HG03095 (cell line): ENCODE results near the gene SH3PXD2A.
"Not testable (repeated sequence)": the region's sequence is repeated elsewhere in the genome, so short reads cannot be mapped to it uniquely, and the experiment has no call there.

Experiments
- ATAC-seq: cut with Tn5 transposase; IDR thresholded peaks from one replicate; pipeline ENCODE4 v1.9.1; 2021; ENCODE audit warnings: moderate library complexity; ENCODE audit not compliant: unreplicated experiment

Gene SH3PXD2A

DNA sequence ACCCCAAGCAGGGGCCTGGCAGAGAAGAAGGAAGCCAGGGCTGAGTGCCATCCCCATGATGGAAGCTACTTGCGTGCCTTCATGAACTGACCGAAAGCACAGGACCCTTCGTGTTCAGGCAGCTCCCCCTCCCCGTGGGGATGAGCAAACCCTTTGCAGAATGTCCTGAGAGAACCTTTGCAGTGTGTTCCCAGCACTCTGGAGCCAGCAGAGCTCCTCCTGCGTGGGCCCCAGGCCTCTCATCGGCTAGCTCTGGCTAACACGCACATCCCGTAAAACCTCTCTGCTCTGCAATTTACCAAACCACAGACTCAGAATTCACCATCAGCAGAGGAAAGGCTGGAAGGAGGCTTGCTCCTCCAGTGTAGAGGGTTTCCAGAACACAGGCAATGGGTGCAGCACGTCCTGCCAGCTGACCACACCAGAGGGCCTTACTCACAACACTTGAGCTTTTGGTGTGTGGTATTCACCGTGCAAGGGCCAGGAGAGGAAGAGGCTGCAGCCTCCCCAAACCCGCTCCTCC lies 3.1 kb downstream of the SH3PXD2A start:
- ATAC-seq = no peak

DNA sequence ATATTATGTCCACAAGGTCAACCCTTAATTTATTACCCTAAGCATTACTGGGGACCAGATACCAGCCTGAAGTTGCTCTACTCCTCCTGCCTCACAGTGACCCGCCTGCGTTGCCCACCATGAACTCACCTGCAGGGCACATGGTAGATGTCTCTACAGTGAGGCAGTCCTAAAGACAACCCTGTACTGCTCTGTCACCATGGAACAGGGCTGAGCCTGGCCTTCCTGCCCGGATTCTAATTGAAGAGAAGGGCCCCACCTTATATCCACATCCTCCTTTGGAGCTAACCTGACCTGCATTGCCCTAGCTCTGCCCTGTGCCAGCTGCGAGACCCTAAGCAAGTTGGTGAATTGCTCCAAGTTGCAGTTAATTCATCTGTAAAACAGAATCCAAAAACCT lies 4.1 kb downstream of the SH3PXD2A start:
- no peak for ATAC-seq

DNA sequence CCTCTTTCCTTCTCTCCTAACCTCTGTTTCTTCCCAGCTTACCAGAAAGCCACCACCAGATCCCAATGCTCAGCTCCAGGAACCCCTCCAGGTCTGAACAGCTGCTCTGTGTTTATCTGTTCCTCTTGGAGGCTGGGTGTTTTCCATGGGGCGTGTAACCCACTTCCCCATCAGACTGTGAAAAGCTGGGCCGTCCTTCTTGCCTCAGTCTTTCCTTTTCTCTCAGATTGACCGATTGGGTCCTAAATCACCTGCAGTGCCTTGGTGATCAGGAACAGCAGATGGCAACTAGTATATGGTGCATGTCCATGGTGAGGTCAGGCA lies 4.8 kb downstream of the SH3PXD2A start:
- ATAC-seq = no peak

DNA sequence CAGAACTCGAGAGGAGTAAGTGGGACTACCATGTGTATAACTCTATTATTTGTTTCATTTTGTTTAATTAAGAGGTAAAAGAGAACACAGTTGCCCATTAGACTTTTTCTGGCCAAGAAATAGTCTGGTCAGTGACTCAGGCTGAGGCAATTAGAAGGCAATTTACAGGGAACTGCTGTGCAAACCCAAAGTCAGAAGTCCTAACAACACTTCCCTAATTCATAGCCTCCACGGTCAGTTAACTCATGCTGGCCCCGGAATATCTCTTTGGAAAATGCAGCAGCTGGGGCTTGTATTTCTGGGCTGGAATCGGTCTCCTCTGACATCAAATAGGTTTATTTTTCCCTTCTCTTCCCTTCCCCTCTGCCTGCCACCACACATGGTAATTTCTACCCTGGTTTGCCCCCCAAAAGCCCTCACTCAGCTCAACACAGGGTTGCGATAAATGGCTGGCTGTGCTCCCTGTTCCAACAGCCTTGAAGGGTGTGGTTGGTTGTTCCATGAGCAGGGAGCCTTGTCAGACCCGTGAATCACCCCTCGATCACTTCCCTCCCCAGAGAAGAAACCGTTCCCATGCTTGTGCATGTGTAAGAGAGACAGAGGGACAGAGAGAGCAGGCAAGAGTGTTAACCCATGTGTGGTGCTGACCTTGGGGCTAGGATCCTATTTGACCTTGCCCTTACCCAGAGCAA lies 5.3 kb downstream of the SH3PXD2A start:
- no peak for ATAC-seq

DNA sequence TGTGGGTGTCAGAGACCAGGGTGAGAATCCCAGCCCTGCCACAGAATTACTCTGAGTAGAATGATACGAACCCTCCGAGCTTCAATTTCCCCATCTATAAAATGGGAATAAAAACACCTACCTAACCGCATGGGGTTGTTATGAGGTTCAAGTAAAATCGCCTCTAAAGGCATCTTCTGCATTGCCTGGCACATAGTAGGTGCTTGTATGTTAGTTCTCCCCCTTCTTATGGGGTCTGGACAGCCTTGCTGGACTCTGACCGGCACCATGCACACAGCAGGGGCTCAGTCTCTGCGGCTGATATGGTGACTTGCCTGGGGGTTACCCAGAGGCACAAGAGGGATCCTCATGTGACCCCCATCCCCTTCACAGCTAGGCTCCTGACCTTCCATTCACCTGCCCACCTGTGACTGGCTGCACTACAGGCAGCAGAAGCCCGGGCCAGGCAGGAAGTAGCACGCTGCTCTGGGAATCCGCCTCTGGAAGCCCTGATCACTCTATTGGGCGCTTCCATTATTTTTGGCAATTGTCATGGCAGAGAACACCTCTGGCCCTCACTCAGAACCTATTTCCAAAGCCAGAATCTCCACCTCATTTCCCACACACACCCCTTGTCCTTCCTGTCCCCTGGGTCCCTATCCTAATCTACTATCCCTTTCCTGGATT lies 6.0 kb downstream of the SH3PXD2A start:
- ATAC-seq = no peak

DNA sequence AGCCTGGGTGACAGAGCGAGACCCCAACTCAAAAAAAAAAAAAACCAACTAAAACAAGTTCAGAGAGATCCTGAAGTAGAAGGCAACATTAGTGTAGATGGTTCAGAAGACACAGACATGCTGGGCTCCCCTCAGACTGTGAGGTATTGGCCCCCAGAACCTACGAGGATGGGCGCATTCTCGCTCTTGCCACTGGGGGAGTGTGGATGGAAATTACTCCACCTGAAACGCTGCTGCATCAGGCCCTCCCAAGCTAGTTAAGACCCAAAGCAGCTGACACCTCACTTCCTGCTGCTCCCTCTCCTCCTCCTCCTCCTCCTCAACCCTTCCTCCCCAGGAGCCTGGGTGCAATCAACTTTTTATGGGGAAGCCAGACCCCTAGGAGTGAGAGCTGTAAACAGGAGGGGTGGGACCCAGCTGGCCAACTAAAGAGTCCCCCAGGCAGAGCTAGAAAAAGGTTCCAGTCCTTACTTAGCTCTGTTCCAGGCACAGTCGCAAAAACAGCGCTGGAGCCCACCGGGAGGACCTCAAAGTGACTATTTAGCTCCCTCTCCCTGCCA lies 7.4 kb downstream of the SH3PXD2A start:
- ATAC-seq = no peak

DNA sequence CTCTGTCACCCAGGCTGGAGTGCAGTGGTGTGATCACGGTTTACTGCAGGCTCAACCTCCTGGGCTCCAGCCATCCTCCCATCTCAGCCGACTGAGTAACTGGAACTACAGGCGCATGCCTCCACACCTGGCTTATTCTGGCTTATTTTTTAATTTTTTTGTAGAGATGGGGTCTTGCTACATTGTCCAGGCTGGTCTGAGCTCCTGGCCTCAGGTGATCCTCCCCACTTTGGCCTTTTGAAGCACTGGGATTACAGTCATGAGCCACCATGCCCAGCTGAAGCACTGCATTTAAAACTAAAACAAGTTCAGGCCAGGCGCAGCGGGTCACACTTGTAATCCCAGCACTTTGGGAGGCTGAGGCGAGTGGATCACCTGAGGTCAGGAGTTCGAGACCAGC lies 8.0 kb downstream of the SH3PXD2A start:
- ATAC-seq = no peak

DNA sequence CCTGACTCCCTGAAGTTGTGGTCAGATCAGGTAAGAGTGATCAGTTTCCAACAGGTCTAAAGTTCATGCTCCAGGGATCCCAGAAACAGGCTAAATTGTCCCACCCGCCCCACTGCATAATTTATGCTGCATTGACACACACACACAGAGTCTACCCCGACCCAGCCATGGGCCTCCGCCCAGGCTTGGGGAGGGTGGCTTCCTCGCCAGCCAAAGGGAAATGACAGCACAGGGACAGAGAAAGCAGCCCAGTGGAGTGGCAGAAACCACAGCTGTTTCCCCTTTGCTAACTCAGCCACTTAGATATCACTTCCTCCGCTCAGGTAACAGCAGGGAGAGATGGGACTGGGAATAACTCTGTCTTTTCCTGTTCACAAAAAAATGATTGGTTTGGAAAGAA lies 9.4 kb downstream of the SH3PXD2A start:
- peak; percentile 79 for ATAC-seq

DNA sequence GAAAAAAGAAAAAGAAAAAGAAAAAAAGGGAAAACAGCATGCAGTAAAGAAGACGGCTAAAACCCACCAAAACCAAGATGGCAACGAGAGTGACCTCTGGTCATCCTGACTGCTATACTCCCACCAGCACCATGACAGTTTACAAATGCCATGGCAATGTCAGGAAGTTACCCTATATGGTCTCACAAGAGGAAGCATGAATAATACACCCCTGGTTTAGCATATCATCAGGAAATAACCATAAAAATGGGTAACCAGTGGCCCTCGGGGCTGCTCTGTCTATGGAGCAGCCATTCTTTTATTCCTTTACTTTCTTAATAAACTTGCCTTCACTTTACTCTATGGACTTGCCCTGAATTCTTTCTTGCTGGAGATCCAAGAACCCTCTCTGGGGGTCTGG lies 10.0 kb downstream of the SH3PXD2A start:
- not testable (repeated sequence) for ATAC-seq

DNA sequence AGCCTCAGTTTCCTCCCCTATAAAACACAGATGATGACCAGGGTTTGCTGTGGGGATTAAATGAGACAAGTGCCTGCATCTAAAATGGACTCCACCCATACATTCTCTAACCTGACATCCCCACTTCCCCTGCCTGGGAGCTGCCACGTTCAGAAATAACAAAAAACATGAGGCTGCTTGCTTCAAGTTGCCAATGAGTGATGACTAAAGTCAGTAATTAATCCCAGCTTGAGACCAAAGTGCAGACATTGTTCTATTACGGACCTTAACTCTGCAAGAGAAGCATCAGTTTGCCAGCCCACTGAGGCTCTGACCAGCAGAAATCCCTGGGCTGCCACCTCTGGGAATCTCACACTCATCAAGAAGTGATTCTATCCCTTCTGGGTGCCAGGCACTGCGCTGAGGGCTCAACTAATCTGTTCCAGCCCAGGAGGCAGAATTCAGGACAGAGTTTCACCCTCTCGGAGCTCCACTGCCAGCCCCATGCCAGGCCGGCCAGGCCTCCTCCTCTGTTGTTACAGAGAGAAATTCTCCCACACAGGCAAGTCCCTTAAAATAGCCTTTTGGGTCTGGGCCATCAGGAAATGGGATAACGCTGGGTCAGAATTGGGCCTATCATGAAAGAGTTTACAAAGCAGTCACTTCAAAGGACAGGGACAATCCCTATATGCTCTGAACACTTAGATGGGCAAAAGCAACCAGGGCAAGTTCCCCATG lies 11.4 kb downstream of the SH3PXD2A start:
- no peak for ATAC-seq

DNA sequence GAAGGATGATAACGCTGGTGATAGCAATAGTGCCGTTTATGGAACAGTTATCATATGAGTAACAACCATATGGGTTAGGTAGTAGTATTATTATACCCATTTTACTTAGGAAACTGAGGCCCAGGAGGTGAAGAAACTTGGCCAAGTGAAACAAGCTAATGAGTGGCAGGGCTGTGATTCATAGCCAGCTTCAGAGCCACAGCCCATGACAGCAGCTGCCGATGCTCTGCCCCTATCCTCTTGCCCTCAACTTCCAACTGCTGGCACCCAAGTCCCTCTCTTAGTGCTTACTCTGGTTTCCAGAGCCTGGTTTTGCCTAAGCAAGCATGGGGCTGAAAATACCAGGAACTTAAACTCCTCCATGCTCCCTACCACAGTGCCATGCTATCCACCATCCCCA lies 12.3 kb downstream of the SH3PXD2A start:
- no peak for ATAC-seq

DNA sequence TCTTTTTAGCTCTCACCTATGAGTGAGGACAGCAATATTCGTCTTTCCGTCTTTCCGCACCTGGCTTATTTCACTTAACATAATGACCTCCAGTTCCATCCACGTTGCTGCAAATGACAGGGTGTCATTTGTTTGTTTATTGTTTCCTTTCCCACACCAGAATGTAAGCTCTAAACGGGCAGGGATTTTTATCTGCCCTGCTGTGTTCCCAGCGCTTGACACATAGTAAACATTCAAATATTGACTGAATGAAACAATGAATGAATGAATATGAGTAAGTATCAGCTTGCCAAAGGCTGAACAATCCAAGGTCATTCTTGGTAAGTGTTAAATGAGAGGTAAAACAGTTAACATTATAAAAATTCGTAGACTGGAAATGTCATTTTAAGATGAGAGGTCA lies 12.8 kb downstream of the SH3PXD2A start:
- no peak for ATAC-seq

DNA sequence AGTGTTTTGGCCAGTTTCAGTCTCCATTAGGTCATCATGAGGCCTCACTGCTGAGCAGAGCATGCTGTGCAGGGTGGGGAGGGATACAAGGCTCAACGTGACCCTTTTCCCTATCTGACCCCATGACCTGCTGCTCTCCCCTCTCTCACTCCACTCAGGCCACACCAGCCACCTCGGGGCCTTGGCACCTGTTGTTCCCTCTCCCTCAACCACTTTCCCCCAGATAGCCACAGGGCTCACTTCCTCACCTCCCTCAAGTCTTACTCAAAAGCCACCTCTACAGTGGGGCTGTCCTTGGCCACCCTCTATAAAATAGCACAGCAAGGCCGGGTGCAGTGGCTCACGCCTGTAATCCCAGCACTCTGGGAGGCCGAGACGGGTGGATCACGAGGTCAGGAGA lies 13.9 kb downstream of the SH3PXD2A start:
- no peak for ATAC-seq

DNA sequence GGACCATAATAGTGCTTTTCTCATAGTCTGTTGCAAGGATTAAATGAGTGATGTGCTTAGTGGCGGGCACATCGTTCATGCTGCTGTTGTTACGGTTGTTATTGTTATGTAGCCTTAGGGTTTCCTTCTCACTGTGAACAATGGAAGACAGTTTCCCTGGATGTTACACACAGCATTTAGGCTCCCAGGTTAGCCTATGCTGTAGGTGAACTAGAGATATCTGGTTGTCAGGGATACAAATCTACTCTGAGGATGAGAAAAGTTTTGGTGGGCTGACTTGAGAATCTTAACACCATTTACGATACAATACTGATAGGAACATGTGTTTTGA lies 14.7 kb downstream of the SH3PXD2A start:
- no peak for ATAC-seq

DNA sequence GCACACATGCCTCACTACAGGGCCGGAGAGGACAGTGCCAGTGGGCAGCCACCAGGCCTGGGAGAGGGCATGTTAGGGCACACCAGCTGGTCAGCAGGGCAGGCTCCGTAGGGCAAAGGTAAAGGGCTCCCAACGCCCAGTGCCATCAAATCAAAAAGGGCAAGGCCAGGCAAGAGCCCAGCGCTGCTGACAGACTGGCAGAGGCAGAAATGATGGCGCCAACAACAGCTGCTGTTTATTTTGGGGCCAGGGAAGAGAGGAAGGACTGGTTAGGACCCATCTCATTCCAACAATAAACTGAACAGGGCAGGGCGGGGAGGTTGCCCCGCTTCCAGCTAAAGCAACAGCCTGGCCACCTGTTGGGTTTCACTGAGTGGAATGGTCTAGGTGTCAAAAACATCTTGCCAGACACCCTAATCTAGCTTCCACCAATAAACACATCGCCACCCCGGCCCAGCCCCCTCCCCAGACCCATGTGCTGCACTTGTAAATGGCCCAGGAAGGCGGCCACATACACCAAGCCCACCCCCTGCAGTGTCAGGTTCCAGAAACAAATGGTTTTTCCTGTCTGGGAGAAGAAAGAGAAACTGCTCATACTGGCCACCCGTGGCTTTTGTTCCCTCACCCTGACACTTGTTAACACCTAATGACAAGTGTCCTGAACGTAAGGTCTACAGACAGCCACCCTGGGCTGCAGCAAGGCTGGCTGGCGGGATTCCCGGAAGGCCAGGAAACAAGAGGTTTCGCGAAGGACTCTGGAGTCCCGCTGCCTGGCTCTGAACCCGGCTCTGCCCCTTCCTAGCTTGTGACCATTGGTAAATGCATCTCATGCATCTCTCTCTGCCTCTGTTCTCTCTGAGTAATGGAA lies 15.3 kb downstream of the SH3PXD2A start:
- ATAC-seq = no peak

DNA sequence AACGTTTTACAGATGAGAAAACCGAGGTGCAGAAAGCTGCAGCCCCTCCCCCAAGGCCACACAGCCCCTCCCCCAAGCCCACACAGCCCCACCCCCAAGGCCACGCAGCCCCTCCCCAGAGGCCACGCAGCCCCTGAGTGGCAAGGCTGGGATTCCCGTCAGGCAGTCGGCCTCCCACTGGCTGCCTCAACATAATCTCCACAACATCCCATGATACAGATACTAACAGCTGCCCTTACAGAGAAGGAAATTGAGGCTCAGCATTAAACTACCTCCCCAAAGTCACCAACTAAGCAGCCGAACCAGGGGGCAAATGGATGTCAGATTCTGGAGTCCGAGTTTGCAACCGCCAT lies 15.9 kb downstream of the SH3PXD2A start:
- ATAC-seq = no peak

DNA sequence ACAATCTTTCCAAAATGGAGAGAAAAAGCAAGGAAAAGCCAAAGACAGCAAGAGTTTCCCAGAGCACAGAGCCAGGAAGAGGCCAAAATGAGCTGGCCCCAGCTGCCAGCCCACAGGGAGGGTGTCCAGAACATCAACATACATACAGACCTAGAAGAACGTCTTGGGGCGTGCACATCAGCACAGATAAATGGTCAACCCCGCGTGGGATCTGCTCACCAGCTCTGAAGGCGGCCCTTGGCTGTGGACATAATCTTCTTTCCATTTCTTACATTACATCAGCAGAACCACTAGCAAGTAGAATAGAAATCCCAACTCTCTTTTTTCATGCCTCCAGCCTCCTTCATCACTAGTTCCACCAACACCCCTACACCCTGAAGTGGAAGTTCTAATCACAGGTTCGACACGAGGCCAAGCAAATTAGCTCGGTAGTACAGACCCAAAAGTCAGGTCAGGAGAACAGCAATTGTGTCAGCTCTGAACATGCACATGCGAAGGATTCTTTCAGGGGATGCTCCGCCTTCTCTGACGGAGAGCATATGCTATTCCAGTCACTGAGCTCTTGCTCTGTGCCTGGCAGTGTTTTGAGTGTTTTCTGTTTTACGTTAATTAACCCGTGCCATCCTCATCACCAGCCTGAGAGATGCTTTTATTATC lies 16.4 kb downstream of the SH3PXD2A start:
- ATAC-seq = no peak

DNA sequence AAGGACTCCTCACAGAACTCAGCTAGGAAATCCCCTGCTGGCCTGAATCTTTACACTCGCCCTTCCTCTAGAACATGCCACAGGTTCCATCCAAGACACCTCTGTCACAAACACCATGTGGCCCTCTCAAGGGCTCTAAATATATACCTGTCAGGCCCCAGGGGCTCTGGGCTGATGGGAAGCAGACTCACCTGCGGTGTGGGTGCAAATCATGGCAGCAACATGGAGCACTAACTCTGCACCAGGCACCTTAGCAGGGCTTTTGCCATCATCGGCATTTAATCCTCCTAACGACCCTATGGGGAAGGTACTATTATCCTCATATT lies 17.3 kb downstream of the SH3PXD2A start:
- no peak for ATAC-seq

DNA sequence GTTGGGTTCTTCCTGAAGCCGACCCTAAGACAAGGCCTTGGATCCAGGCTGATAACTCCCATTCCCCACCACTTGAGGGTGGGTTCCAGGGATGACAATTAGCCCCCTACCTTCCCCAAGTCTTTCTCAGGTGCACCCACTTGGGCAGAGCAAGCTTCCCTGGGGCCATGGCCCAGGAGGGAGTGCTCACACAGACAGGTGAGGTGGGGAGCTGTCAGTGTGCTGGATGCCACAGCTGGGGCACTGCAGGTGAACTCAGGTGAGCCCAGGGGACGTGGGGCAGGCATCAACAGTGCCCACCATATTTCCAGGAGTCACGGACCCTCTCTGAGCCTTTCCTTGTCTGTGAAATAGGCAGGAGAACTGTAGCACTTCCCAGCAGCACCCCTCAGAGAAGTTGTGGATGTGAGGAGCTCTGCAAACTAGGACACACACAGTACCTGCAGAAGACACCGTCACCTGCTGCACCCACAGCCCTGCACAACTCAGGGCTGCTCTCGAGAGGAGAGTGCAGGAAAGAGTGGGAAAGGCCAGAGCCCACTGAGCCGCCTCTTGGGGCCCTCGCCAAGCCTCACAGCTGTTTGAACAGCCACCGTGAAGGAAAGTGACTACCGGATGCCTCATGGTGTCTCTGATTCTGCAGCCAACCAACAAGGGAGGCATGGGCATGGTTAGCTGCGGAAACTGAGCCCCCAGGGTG lies 17.9 kb downstream of the SH3PXD2A start:
- ATAC-seq = no peak

DNA sequence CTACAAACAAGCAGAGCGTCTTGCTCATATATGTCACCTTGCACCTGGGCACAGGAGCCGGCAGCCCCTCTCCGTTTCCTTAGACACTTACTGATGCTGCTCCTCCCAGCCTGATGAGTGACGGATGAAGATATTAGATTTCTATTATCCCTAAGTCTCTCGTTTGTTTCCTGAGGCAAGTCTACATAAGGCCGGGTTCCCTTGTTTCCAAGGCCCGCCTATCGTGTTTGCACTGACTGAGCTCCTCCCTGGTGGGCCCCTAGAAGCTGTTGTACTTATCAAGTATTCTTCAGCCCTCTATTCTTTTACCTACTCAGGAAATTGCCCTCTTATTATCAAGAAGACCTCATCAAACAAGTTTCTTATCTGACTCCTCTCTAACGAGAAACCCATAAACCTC lies 18.5 kb downstream of the SH3PXD2A start:
- no peak for ATAC-seq
